ENCODE measurements around the gene PHC2.

DNA sequence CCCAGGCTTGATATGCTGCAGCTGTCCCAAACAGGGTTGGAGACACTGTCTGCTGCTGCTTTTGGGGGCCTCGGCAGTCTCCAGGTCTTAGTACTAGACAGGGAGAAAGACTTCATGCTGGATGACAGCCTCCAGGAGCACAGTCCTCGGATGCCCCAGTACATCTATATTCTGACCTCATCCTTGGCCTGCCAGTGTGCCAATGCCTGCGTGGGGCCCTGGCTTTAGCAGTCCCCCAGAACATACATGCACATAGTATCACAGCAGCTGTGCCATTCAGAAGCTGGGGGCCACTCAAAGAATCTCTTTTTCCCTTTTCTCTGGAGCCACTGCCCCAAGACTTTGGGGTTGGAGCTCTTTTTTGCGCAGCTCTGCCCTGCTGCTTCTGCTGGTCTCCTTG is 37.1 kb upstream of the PHC2 start:
- TF ChIP-seq, protein P1, sequence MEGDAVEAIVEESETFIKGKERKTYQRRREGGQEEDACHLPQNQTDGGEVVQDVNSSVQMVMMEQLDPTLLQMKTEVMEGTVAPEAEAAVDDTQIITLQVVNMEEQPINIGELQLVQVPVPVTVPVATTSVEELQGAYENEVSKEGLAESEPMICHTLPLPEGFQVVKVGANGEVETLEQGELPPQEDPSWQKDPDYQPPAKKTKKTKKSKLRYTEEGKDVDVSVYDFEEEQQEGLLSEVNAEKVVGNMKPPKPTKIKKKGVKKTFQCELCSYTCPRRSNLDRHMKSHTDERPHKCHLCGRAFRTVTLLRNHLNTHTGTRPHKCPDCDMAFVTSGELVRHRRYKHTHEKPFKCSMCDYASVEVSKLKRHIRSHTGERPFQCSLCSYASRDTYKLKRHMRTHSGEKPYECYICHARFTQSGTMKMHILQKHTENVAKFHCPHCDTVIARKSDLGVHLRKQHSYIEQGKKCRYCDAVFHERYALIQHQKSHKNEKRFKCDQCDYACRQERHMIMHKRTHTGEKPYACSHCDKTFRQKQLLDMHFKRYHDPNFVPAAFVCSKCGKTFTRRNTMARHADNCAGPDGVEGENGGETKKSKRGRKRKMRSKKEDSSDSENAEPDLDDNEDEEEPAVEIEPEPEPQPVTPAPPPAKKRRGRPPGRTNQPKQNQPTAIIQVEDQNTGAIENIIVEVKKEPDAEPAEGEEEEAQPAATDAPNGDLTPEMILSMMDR (IDR thresholded peaks at IDR 0.05), result no peak
- no peak for TF ChIP-seq POLR2A (IDR thresholded peaks at IDR 0.05)

Data from lower leg skin (tissue), 3 donors.